GM21390 (cell line): ENCODE data around the gene DUXA.

ENCODE experiments used
- ATAC-seq: cut with Tn5 transposase; IDR thresholded peaks from one replicate; pipeline ENCODE4 v1.9.1; 2021; ENCODE audit not compliant: unreplicated experiment

DUXA gene

DNA sequence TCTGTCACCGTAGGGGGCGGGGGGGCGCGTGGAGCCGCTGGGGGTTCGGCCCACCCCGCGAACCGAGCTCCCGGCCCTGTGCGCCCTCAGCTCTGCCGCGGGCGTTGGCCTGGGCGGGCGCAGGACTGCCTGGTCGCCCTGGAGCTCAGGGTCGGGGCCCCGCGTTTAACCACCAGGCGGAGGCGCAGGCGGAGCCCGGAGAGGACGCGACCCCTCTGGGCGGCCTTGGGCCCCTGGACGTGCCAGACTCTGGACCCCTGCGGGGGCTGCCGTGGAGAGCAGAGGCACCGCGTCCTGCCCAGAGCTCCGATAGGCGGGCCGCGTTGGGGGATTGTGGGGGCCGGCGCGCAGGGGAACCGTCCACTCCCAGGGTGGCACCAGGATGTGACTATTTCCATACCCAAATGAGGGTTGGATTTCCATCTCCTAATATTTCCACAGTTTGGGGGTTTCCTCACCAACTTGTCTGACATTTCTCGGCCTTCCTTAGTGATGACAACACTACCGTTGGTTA lies 60.5 kb downstream of the DUXA start:
- no peak for ATAC-seq

GRCh38 chr19:57105976-57106721 lies 61.1 kb downstream of the DUXA start:
- no peak for ATAC-seq
